ENCODE measurements around the gene DNAJB12.

- TF ChIP-seq, protein P1, sequence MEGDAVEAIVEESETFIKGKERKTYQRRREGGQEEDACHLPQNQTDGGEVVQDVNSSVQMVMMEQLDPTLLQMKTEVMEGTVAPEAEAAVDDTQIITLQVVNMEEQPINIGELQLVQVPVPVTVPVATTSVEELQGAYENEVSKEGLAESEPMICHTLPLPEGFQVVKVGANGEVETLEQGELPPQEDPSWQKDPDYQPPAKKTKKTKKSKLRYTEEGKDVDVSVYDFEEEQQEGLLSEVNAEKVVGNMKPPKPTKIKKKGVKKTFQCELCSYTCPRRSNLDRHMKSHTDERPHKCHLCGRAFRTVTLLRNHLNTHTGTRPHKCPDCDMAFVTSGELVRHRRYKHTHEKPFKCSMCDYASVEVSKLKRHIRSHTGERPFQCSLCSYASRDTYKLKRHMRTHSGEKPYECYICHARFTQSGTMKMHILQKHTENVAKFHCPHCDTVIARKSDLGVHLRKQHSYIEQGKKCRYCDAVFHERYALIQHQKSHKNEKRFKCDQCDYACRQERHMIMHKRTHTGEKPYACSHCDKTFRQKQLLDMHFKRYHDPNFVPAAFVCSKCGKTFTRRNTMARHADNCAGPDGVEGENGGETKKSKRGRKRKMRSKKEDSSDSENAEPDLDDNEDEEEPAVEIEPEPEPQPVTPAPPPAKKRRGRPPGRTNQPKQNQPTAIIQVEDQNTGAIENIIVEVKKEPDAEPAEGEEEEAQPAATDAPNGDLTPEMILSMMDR (IDR thresholded peaks at IDR 0.05): no peak
- no peak for TF ChIP-seq REST (IDR thresholded peaks at IDR 0.05; ENCODE audit: insufficient read depth in 1 of 2, low read depth in 2 of 2, low read length in 1 of 2)
- no peak for TF ChIP-seq TCF7L2 (IDR thresholded peaks at IDR 0.05; ENCODE audit: low read depth, low read length)
- no peak for TF ChIP-seq POLR2AphosphoS5 (IDR thresholded peaks at IDR 0.05; ENCODE audit: low read depth, low read length)
These were observed 32.2 kb downstream of the DNAJB12 start for GRCh38 chr10:72322280-72323058.
